B cell (primary cell): ENCODE results near the gene MPPED2. TPM values are rescaled to one million over a fixed set of nuclear protein-coding genes. Genes with fewer than 3 reads are reported as not detected.

Experiments
- ATAC-seq: fragments of 200-7000 bp; cut with Tn5 transposase; one replicate; pipeline ENCODE4 v1.10.0; 2021; ENCODE audit warnings: low read depth, mild to moderate bottlenecking, moderate number of reproducible peaks, moderate library complexity
- CTCF ChIA-PET: fragments of 350-600 bp; sonication (Branson Sonifier 250); formaldehyde crosslinking; loops from one replicate; lab custom pipeline; 2021; ENCODE audit warnings: antibody characterized with exemption, inconsistent platforms; lab: Charles Lee
- POLR2A ChIA-PET: fragments of 350-600 bp; sonication (Branson Sonifier 250); formaldehyde crosslinking; loops from one replicate; lab custom pipeline; 2021; ENCODE audit warnings: antibody characterized with exemption; lab: Charles Lee
- DNase-seq: peaks from one replicate; pipeline ENCODE4 v3.0.0; 2013
- H2AFZ ChIP-seq: 2 replicates; pipeline ENCODE4 v1.6.1; 2012; ENCODE audit warnings: mild to moderate bottlenecking, low read depth, low read length; ENCODE audit not compliant: insufficient read depth, poor library complexity, severe bottlenecking
- H3K27ac ChIP-seq, 2 donors: 1 replicate in 1 of 2; 2 replicates in 1 of 2; pipeline ENCODE4 v1.5.1; 2012 to 2013; ENCODE audit warnings: low read length in 2 of 2, mild to moderate bottlenecking in 2 of 2, moderate library complexity in 1 of 2
- H3K27me3 ChIP-seq, 4 experiments: fragments of 200-600 bp in 1 of 4; sonication (generic) in 1 of 4; replicated peaks in 1 of 4; 1 replicate in 2 of 4; 2 replicates in 2 of 4; pipeline versions ENCODE4 v1.6.1 to v1.7.0; 2013 to 2016; ENCODE audit warnings: low read length in 3 of 4, mild to moderate bottlenecking in 2 of 4, mixed read lengths in 1 of 4, moderate library complexity in 1 of 4; ENCODE audit not compliant: insufficient read depth in 4 of 4, control insufficient read depth in 3 of 4; ENCODE audit errors: control extremely low read depth in 1 of 4
- H3K36me3 ChIP-seq, 2 experiments: replicated peaks in 1 of 2; 1 replicate in 1 of 2; 2 replicates in 1 of 2; pipeline versions ENCODE4 v1.6.1 to v1.7.1; 2013; ENCODE audit warnings: low read length in 1 of 2; ENCODE audit not compliant: insufficient read depth in 2 of 2, control insufficient read depth in 1 of 2; ENCODE audit errors: control extremely low read depth in 1 of 2, extremely low read depth in 1 of 2
- H3K4me1 ChIP-seq, 2 donors: fragments of 200-600 bp in 1 of 2; sonication (generic) in 1 of 2; 1 replicate in 1 of 2; 2 replicates in 1 of 2; pipeline versions ENCODE4 v1.5.1 to v1.6.1; 2013 to 2017; ENCODE audit warnings: low read length in 2 of 2; ENCODE audit not compliant: control insufficient read depth in 2 of 2, insufficient read depth in 2 of 2
- H3K4me2 ChIP-seq: replicated peaks from 2 replicates; pipeline ENCODE3; 2012; ENCODE audit warnings: mild to moderate bottlenecking, low read depth, low read length; ENCODE audit not compliant: poor library complexity, severe bottlenecking
- H3K4me3 ChIP-seq, 5 experiments: fragments of 200-600 bp in 1 of 5; sonication (generic) in 1 of 5; 1 replicate in 3 of 5; 2 replicates in 2 of 5; pipeline versions ENCODE4 v1.5.1 to v1.7.0; 2011 to 2016; ENCODE audit warnings: low read length in 4 of 5, mild to moderate bottlenecking in 4 of 5, low read depth in 2 of 5, control low read depth in 1 of 5, moderate library complexity in 1 of 5; ENCODE audit not compliant: insufficient read depth in 1 of 5; ENCODE audit errors: control extremely low read depth in 1 of 5, extremely low read depth in 1 of 5
- H3K79me2 ChIP-seq: fragments of 200-600 bp; sonication (generic); one replicate; pipeline ENCODE4 v1.6.0; 2016; ENCODE audit warnings: low read length; ENCODE audit not compliant: control insufficient read depth, insufficient read depth
- H3K9ac ChIP-seq: fragments of 200-600 bp; sonication (generic); 2 replicates; pipeline ENCODE4 v1.6.1; 2017; ENCODE audit warnings: mild to moderate bottlenecking, low read length, moderate library complexity
- H3K9me3 ChIP-seq, 3 donors: one replicate each; pipeline versions ENCODE4 v1.6.1 to v1.7.1; 2013; ENCODE audit warnings: low read length in 2 of 3; ENCODE audit not compliant: control insufficient read depth in 2 of 3, insufficient read depth in 1 of 3; ENCODE audit errors: control extremely low read depth in 1 of 3
- H4K20me1 ChIP-seq: 2 replicates; pipeline ENCODE4 v1.6.0; 2012; ENCODE audit warnings: mild to moderate bottlenecking, low read length; ENCODE audit not compliant: insufficient read depth, control insufficient read depth, poor library complexity, severe bottlenecking
- H3K27ac Mint-ChIP-seq: one replicate; pipeline ENCODE4 v1.8.0; 2021; ENCODE audit warnings: mixed read lengths
- H3K27me3 Mint-ChIP-seq: one replicate; pipeline ENCODE4 v1.8.0; 2021; ENCODE audit warnings: mixed read lengths
- H3K4me1 Mint-ChIP-seq: one replicate; pipeline ENCODE4 v1.8.0; 2021; ENCODE audit warnings: mixed read lengths
- H3K4me3 Mint-ChIP-seq: one replicate; pipeline ENCODE4 v1.8.0; 2021; ENCODE audit warnings: mixed read lengths
- H3K9me3 Mint-ChIP-seq: one replicate; pipeline ENCODE4 v1.8.0; 2022; ENCODE audit warnings: mixed read lengths; ENCODE audit not compliant: insufficient read depth
- CTCF ChIP-seq: fragments of 200-600 bp; IDR thresholded peaks from one replicate; pipeline ENCODE4 v1.8.0; 2022; ENCODE audit warnings: antibody characterized with exemption, mild to moderate bottlenecking
- EZH2 ChIP-seq: IDR thresholded peaks from 2 replicates; pipeline ENCODE4 v1.6.1; 2012; ENCODE audit warnings: borderline replicate concordance, low read depth, mild to moderate bottlenecking, moderate library complexity, low read length; ENCODE audit not compliant: insufficient read depth, poor library complexity, severe bottlenecking
- WGBS: methylation state at CpG from one replicate; pipeline ENCODE4 v1.1.5; 2013; ENCODE audit warnings: missing lambda C conversion rate; ENCODE audit not compliant: insufficient coverage; 5-methylcytosine and 5-hydroxymethylcytosine counted together
- intact Hi-C: fragments of 100-400 bp; cut with micrococcal nuclease; formaldehyde crosslinking; loops from one replicate; pipeline ENCODE4 v1.10.0; 2022
- polyA plus RNA-seq: library from polyadenylated mRNA; depleted of rRNA; stranded (reverse); fragments of >200 nt; gene quantifications from 2 replicates; pipeline ENCODE4 v1.2.3, GENCODE V29; 2012
- total RNA-seq, 2 donors: library from RNA; stranded (reverse); fragments of 120-200 nt in 1 of 2; gene quantifications; 1 replicate in 1 of 2; 2 replicates in 1 of 2; pipeline versions ENCODE4 v1.2.3 to v1.2.4, GENCODE V29; 2013 to 2022

Gene MPPED2
- total and polyA plus RNA-seq, 2 donors (not counting 1 experiment from before 2014, with no cell fraction given), result 0.70 to 1.1 TPM

DNA sequence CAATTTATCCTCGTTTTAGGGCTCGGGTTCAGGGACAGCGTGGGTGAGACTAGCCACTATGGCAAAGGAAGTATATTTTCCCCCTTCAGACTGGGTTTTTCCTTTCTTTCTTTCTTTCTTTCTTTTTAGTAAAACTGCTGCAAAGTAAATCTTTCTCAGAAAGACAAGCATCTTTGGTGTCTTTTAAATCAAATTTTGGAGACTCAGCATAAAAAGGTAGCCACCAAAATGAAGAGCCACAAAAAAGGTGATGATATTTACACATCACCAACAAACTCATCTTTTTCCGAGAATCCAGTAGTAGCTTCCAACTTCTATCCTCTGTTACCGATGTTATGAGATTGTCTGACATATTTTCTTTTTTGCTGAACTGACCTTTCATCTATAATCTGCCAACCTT is 88.6 kb downstream of the MPPED2 start:
- ATAC-seq (no peak), DNase-seq (no peak)
- no peak overlapping the region for H2AFZ ChIP-seq
- H3K4me3 ChIP-seq, result no peak overlapping the region
- H3K4me1 Mint-ChIP-seq, result no peaks in the 10 kb centered on the region
- H3K27me3 ChIP-seq, result no peaks in the 10 kb centered on the region
- H3K9ac ChIP-seq, result no peak overlapping the region
- ChIA-PET CTCF (no interaction called here), POLR2A (no interaction called here)
- intact Hi-C loops, result no loop called here
- no peak overlapping the region for H3K4me3 Mint-ChIP-seq
- no peak overlapping the region for H3K27ac Mint-ChIP-seq
- H3K4me1 ChIP-seq, result no peaks in the 10 kb centered on the region
- no peaks in the 10 kb centered on the region for H3K9me3 ChIP-seq
- no peaks in the 10 kb centered on the region for H3K27me3 Mint-ChIP-seq
- H3K27ac ChIP-seq, result no peak overlapping the region
- H3K4me2 ChIP-seq, result no peak overlapping the region
- H3K9me3 Mint-ChIP-seq, result no peaks in the 10 kb centered on the region
- H3K36me3 ChIP-seq, result no peaks in the 10 kb centered on the region
- WGBS, result 100% methylated on average over 2 of the region's 5 CpGs
- no peaks in the 10 kb centered on the region for H3K79me2 ChIP-seq
- no peak for TF ChIP-seq CTCF
- TF ChIP-seq EZH2, result no peak
- no peaks in the 10 kb centered on the region for H4K20me1 ChIP-seq

- Histone ChIP-seq H3K4me3 (no peak overlapping the region), H3K79me2 (no peaks in the 10 kb centered on the region), H2AFZ (no peak overlapping the region), H3K9me3 (no peaks in the 10 kb centered on the region), H3K27me3 (no peaks in the 10 kb centered on the region), H3K4me1 (no peaks in the 10 kb centered on the region), H3K36me3 (no peaks in the 10 kb centered on the region), H4K20me1 (no peaks in the 10 kb centered on the region), H3K4me2 (no peak overlapping the region), H3K27ac (no peak overlapping the region), H3K9ac (no peak overlapping the region)
- Mint-ChIP-seq H3K27me3 (no peaks in the 10 kb centered on the region), H3K27ac (no peak overlapping the region), H3K4me3 (no peak overlapping the region), H3K4me1 (no peaks in the 10 kb centered on the region), H3K9me3 (no peaks in the 10 kb centered on the region)
- intact Hi-C loops, result no loop called here
- ATAC-seq (no peak), DNase-seq (no peak)
- CTCF ChIA-PET, result no interaction called here
- TF ChIP-seq EZH2 (no peak), CTCF (no peak)
- WGBS, result 100% methylated on average over 2 of the region's 3 CpGs
- POLR2A ChIA-PET, result no interaction called here
Observed at GRCh38 chr11:30496935-30497334, 89.2 kb downstream of the MPPED2 start.
